HepG2 (cell line): ENCODE data around the gene CD83. TPM values are rescaled to one million over a fixed set of nuclear protein-coding genes. Genes with fewer than 3 reads are reported as not detected.

ENCODE experiments used
- ELF1 ChIP-seq: sonication (generic); formaldehyde crosslinking; IDR thresholded peaks from 2 replicates; pipeline ENCODE4 v1.4.0; 2020; ENCODE audit warnings: missing genetic modification reagents
- FOSL1 ChIP-seq: sonication (generic); formaldehyde crosslinking; IDR thresholded peaks from 2 replicates; pipeline ENCODE4 v1.9.0; 2021; ENCODE audit warnings: missing genetic modification reagents, borderline replicate concordance
- GATAD1 ChIP-seq: IDR thresholded peaks from 2 replicates; pipeline ENCODE4 v1.6.1; 2016; ENCODE audit warnings: missing genetic modification reagents, missing compliant biosample characterization
- KDM1A ChIP-seq: IDR thresholded peaks from 2 replicates; pipeline ENCODE4 v1.6.1; 2016; ENCODE audit warnings: missing compliant biosample characterization
- RBM39 ChIP-seq: fragments of 200-400 bp; formaldehyde crosslinking; IDR thresholded peaks from one replicate; pipeline ENCODE4 v1.6.1; 2018; ENCODE audit warnings: antibody characterized with exemption, mild to moderate bottlenecking, low read depth, low read length; ENCODE audit not compliant: poor library complexity, severe bottlenecking
- SOX6 ChIP-seq, 2 experiments: fragments of 450-650 bp in 1 of 2; sonication (generic) in 1 of 2; formaldehyde crosslinking in 1 of 2; IDR thresholded peaks; 2 replicates each; pipeline versions ENCODE4 v1.4.0 to v1.6.1; 2017 to 2020; ENCODE audit warnings: antibody characterized with exemption in 1 of 2, mild to moderate bottlenecking in 1 of 2, missing genetic modification reagents in 1 of 2
- U2AF1 ChIP-seq: fragments of 200-400 bp; formaldehyde crosslinking; optimal IDR thresholded peaks from 2 replicates; pipeline ENCODE3; 2017; ENCODE audit warnings: mild to moderate bottlenecking, low read depth, low read length
- ZBTB34 ChIP-seq: sonication (generic); formaldehyde crosslinking; IDR thresholded peaks from 2 replicates; pipeline ENCODE4 v1.8.0; 2022; ENCODE audit warnings: mild to moderate bottlenecking, missing genetic modification reagents
- ZC3H13 ChIP-seq: sonication (generic); formaldehyde crosslinking; IDR thresholded peaks from 2 replicates; pipeline ENCODE4 v1.8.1; 2023; ENCODE audit warnings: mild to moderate bottlenecking, missing genetic modification reagents, moderate library complexity
- ZNF253 ChIP-seq: sonication (generic); formaldehyde crosslinking; IDR thresholded peaks from 2 replicates; pipeline ENCODE4 v1.8.0; 2022; ENCODE audit warnings: mild to moderate bottlenecking, missing genetic modification reagents, borderline replicate concordance
- ZNF569 ChIP-seq: sonication (generic); formaldehyde crosslinking; IDR thresholded peaks from 2 replicates; pipeline ENCODE4 v1.5.0; 2020; ENCODE audit warnings: mild to moderate bottlenecking, missing genetic modification reagents, moderate library complexity, borderline replicate concordance
- ZNF652 ChIP-seq: IDR thresholded peaks from 2 replicates; pipeline ENCODE4 v1.6.1; 2016; ENCODE audit warnings: low read depth, borderline replicate concordance
- ZNF713 ChIP-seq: sonication (generic); formaldehyde crosslinking; IDR thresholded peaks from 2 replicates; pipeline ENCODE4 v1.4.0; 2020; ENCODE audit warnings: mild to moderate bottlenecking, missing genetic modification reagents
- ZNF772 ChIP-seq: sonication (generic); formaldehyde crosslinking; IDR thresholded peaks from 2 replicates; pipeline ENCODE4 v1.5.0; 2020; ENCODE audit warnings: mild to moderate bottlenecking, missing genetic modification reagents
- ZNF788 ChIP-seq: sonication (generic); formaldehyde crosslinking; IDR thresholded peaks from 2 replicates; pipeline ENCODE4 v1.5.0; 2020; ENCODE audit warnings: mild to moderate bottlenecking, missing genetic modification reagents, borderline replicate concordance
- polyA plus RNA-seq, 8 experiments: library from polyadenylated mRNA; depleted of rRNA in 3 of 8; stranded (reverse) in 7 of 8; unstranded in 1 of 8; fragments of >200 nt; fragmentation: Illumina TruSeq in 4 of 8; extraction: Trizol in 4 of 8; gene quantifications; 2 replicates each; pipeline versions ENCODE4 v1.2.1 to v1.2.3, GENCODE V29; 2011 to 2016; ENCODE audit warnings: low read depth in 4 of 8, missing spikeins in 1 of 8, mixed read lengths in 1 of 8; ENCODE audit not compliant: insufficient read depth in 1 of 8
- total RNA-seq, 5 experiments: library from RNA; depleted of rRNA; stranded (reverse); fragments of >200 nt; fragmentation: Illumina TruSeq; extraction: Trizol; gene quantifications; 2 replicates each; pipeline ENCODE4 v1.2.3, GENCODE V29; 2016; ENCODE audit warnings: low read depth in 1 of 5
- TF ChIP-seq, protein P1 (sequence below): sonication (generic); formaldehyde crosslinking; IDR thresholded peaks from 2 replicates; pipeline ENCODE4 v1.5.0; 2020; ENCODE audit warnings: missing genetic modification reagents
- TF ChIP-seq, protein P2 (sequence below): sonication (generic); formaldehyde crosslinking; IDR thresholded peaks from 2 replicates; pipeline ENCODE4 v1.4.0; 2020; ENCODE audit warnings: missing genetic modification reagents
- TF ChIP-seq, protein P3 (sequence below): sonication (generic); formaldehyde crosslinking; IDR thresholded peaks from 2 replicates; pipeline ENCODE4 v1.8.1; 2023; ENCODE audit warnings: mild to moderate bottlenecking, inconsistent platforms, moderate library complexity, missing genetic modification reagents, borderline replicate concordance

Gene CD83
- total and polyA plus RNA-seq, 2 of the 13 experiments (the other 11 are each of a cell fraction or from before 2014, with no cell fraction given) = 0.46 to 2.3 TPM

DNA sequence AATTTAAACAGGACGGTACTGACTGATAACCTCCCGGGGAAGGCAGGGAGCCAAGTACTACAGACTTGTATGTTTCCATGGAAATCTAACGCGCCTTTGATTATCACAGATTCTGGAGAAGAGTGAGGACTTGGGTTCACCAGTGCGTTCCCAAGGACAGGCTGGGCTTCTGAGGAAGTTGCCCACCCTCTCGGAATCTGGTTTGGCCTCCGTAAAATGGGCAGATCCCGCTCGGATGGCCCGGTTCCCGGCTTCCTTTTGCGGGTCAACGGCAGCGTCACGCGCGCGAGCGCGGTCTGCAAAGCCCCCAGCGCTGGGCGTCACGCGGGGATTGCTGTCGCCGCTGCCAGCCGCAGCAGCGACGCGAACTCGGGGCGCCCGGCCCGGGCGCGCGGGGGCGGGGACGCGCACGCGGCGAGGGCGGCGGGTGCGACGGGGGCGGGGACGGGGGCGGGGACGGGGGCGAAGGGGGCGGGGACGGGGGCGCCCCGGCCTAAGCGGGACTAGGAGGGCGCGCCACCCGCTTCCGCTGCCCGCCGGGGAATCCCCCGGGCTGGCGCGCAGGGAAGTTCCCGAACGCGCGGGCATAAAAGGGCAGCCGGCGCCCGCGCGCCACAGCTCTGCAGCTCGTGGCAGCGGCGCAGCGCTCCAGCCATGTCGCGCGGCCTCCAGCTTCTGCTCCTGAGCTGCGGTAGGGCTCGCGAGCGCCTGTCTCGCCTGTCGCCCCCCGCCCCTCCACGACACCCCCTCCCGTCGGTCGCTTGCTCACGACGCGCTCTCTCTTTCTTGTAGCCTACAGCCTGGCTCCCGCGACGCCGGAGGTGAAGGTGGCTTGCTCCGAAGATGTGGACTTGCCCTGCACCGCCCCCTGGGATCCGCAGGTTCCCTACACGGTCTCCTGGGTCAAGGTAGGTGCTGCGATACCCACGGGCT is at the start of gene CD83 (continued):
- TF ChIP-seq, protein P1, sequence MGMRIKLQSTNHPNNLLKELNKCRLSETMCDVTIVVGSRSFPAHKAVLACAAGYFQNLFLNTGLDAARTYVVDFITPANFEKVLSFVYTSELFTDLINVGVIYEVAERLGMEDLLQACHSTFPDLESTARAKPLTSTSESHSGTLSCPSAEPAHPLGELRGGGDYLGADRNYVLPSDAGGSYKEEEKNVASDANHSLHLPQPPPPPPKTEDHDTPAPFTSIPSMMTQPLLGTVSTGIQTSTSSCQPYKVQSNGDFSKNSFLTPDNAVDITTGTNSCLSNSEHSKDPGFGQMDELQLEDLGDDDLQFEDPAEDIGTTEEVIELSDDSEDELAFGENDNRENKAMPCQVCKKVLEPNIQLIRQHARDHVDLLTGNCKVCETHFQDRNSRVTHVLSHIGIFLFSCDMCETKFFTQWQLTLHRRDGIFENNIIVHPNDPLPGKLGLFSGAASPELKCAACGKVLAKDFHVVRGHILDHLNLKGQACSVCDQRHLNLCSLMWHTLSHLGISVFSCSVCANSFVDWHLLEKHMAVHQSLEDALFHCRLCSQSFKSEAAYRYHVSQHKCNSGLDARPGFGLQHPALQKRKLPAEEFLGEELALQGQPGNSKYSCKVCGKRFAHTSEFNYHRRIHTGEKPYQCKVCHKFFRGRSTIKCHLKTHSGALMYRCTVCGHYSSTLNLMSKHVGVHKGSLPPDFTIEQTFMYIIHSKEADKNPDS (CRISPR knock-in tag) = no peak
- TF ChIP-seq RBM39 (peak; percentile 60), U2AF1 (peak; percentile 45), ZNF652 (no peak), SOX6 (IDR thresholded peaks at IDR 0.05) (no peak), SOX6 (CRISPR knock-in tag; IDR thresholded peaks at IDR 0.05) (peak; percentile 22; the same call in 1 of the 2 replicates), KDM1A (CRISPR knock-in tag) (no peak), ZNF772 (CRISPR knock-in tag) (peak; percentile 83; the same call in 1 of the 2 replicates), ZBTB34 (CRISPR knock-in tag) (no peak), GATAD1 (CRISPR knock-in tag) (no peak), ZC3H13 (0 out of 2 replicates have a peak, but pooled peaks have one; percentile 51), FOSL1 (CRISPR knock-in tag) (no peak), ZNF713 (CRISPR knock-in tag) (no peak), ELF1 (CRISPR knock-in tag) (no peak), ZNF788 (CRISPR knock-in tag) (peak; percentile 48; the same call in 1 of the 2 replicates), ZNF253 (CRISPR knock-in tag) (0 out of 2 replicates have a peak, but pooled peaks have one; percentile 61), ZNF569 (no peak)
- TF ChIP-seq, protein P2, sequence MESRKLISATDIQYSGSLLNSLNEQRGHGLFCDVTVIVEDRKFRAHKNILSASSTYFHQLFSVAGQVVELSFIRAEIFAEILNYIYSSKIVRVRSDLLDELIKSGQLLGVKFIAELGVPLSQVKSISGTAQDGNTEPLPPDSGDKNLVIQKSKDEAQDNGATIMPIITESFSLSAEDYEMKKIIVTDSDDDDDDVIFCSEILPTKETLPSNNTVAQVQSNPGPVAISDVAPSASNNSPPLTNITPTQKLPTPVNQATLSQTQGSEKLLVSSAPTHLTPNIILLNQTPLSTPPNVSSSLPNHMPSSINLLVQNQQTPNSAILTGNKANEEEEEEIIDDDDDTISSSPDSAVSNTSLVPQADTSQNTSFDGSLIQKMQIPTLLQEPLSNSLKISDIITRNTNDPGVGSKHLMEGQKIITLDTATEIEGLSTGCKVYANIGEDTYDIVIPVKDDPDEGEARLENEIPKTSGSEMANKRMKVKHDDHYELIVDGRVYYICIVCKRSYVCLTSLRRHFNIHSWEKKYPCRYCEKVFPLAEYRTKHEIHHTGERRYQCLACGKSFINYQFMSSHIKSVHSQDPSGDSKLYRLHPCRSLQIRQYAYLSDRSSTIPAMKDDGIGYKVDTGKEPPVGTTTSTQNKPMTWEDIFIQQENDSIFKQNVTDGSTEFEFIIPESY (CRISPR knock-in tag) = no peak
- TF ChIP-seq, protein P3, sequence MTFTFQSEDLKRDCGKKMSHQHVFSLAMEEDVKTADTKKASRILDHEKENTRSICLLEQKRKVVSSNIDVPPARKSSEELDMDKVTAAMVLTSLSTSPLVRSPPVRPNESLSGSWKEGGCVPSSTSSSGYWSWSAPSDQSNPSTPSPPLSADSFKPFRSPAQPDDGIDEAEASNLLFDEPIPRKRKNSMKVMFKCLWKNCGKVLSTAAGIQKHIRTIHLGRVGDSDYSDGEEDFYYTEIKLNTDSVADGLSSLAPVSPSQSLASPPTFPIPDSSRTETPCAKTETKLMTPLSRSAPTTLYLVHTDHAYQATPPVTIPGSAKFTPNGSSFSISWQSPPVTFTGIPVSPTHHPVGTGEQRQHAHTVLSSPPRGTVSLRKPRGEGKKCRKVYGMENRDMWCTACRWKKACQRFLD (CRISPR knock-in tag) = 0 out of 2 replicates have a peak, but pooled peaks have one; percentile 37
